Activated T-cell treated with anti-CD3 and anti-CD28 coated beads for 48 hours (primary cell): ENCODE data around the gene ANKEF1.

Source experiments
- DNase-seq: peaks from one replicate; pipeline ENCODE4 v3.0.0-alpha.2; 2020; ENCODE audit warnings: low read depth

Gene ANKEF1

GRCh38 chr20:10089871-10090587 lies 55.2 kb downstream of the ANKEF1 start:
- no peak for DNase-seq

GRCh38 chr20:10090588-10091166 lies 55.9 kb downstream of the ANKEF1 start:
- no peak for DNase-seq

- no peak for DNase-seq
Observed at GRCh38 chr20:10093087-10093591, 58.4 kb downstream of the ANKEF1 start.

GRCh38 chr20:10094566-10095173 lies 59.9 kb downstream of the ANKEF1 start:
- no peak for DNase-seq

GRCh38 chr20:10096790-10097189 lies 62.0 kb downstream of the ANKEF1 start:
- no peak for DNase-seq

- DNase-seq, result no peak
Observed at GRCh38 chr20:10105046-10105445, 70.3 kb downstream of the ANKEF1 start.
